Right cardiac atrium (tissue), 5 donors: ENCODE results near the gene TSC2. TPM values are rescaled to one million over a fixed set of nuclear protein-coding genes. Genes with fewer than 3 reads are reported as not detected.
"Not testable (repeated sequence)": the region's sequence is repeated elsewhere in the genome, so short reads cannot be mapped to it uniquely, and the experiment has no call there.

ENCODE experiments used
- ATAC-seq, 2 donors: fragments of 200-7000 bp; cut with Tn5 transposase; one replicate each; pipeline versions ENCODE4 v1.8.0 to v1.9.1; 2020; ENCODE audit warnings: moderate library complexity in 2 of 2, mild to moderate bottlenecking in 1 of 2
- DNase-seq, 3 donors: peaks; one replicate each; pipeline ENCODE4 v3.0.0-alpha.2; 2020
- H3K27ac ChIP-seq: one replicate; pipeline ENCODE4 v1.5.1; 2013; ENCODE audit warnings: mild to moderate bottlenecking, low read length, control low read depth, moderate library complexity
- H3K27me3 ChIP-seq: one replicate; pipeline ENCODE4 v1.6.1; 2013; ENCODE audit not compliant: control insufficient read depth, insufficient read depth
- H3K4me1 ChIP-seq: one replicate; pipeline ENCODE4 v1.6.1; 2013; ENCODE audit warnings: low read length; ENCODE audit not compliant: control insufficient read depth, insufficient read depth
- H3K4me3 ChIP-seq: one replicate; pipeline ENCODE4 v1.5.1; 2013; ENCODE audit warnings: low read length, control low read depth
- H3K9me3 ChIP-seq: one replicate; pipeline ENCODE4 v1.6.1; 2013; ENCODE audit warnings: low read length; ENCODE audit not compliant: control insufficient read depth
- WGBS: extraction: QIAGEN DNeasy Blood & Tissue Kit; methylation state at CpG from one replicate; pipeline ENCODE4 v1.1.7; 2013; 5-methylcytosine and 5-hydroxymethylcytosine counted together
- intact Hi-C, 4 donors: fragments of 100-400 bp; cut with DNase I; formaldehyde crosslinking; loops; one replicate each; pipeline versions ENCODE4 v1.11.0 to v1.14.0; 2022 to 2023
- polyA plus RNA-seq: library from polyadenylated mRNA; stranded (reverse); fragments of 200-250 nt; gene quantifications from one replicate; pipeline ENCODE4 v1.2.3, GENCODE V29; 2013
- total RNA-seq, 4 donors: library from RNA; stranded (reverse); fragmentation: NEBNext Ultra II Directional; extraction: Animal tissue kit (Norgen Biotek cat#: 25700); gene quantifications; one replicate each; pipeline ENCODE4 v1.2.1, GENCODE V29; 2021
- donor health status: healthy with polysubstance abuse.
- donor health status: DM: no; HTN: yes; CAD: no.
- donor health status: DM: no; HTN: no; CAD: no.
- donor health status: DM: no; HTN: yes; CAD: no; lungs with severe emphysema.
- donor health status: DM: yes; HTN: yes; CAD: no.

The TSC2 gene
- total and polyA plus RNA-seq, 5 donors = 34.7 to 72.4 (median 68.1) TPM

- intact Hi-C loops, H3K4me1 ChIP-seq, H3K9me3 ChIP-seq, H3K27me3 ChIP-seq, H3K4me3 ChIP-seq, H3K27ac ChIP-seq, DNase-seq: not testable (repeated sequence)
- ATAC-seq = peak; percentile 9 to 37
- 93% methylated on average over 43 of the region's 43 CpGs for WGBS
These were observed 62.7 kb downstream of the TSC2 start for GRCh38 chr16:2110332-2111008.

- intact Hi-C loops = not testable (repeated sequence)
- WGBS = 96% methylated on average over 36 of the region's 36 CpGs
These were observed 63.2 kb downstream of the TSC2 start for GRCh38 chr16:2111009-2111353.

GRCh38 chr16:2111412-2112335, 63.9 kb downstream of the TSC2 start:
- DNase-seq (peak in 2 of 3 donors; percentile 10 to 57), ATAC-seq (peak; percentile 17 to 23)
- WGBS = 94% methylated on average over 65 of the region's 65 CpGs
- H3K27ac ChIP-seq, H3K9me3 ChIP-seq, intact Hi-C loops, H3K4me3 ChIP-seq, H3K27me3 ChIP-seq, H3K4me1 ChIP-seq: not testable (repeated sequence)

More at GRCh38 chr16:2111009-2111353, 63.2 kb downstream of the TSC2 start:
- H3K27me3 ChIP-seq, H3K27ac ChIP-seq, H3K4me1 ChIP-seq, H3K4me3 ChIP-seq, H3K9me3 ChIP-seq: not testable (repeated sequence)
- DNase-seq = peak in 2 of 3 donors; percentile 18 to 66
- peak; percentile 22 to 25 for ATAC-seq

GRCh38 chr16:2112539-2113106, 64.8 kb downstream of the TSC2 start:
- WGBS = 83% methylated on average over 30 of the region's 30 CpGs
- DNase-seq, H3K27me3 ChIP-seq, ATAC-seq, H3K27ac ChIP-seq, H3K4me1 ChIP-seq, intact Hi-C loops, H3K4me3 ChIP-seq, H3K9me3 ChIP-seq: not testable (repeated sequence)

- DNase-seq, intact Hi-C loops, H3K27me3 ChIP-seq, H3K4me3 ChIP-seq, H3K4me1 ChIP-seq, H3K9me3 ChIP-seq, ATAC-seq, H3K27ac ChIP-seq: not testable (repeated sequence)
- WGBS = 95% methylated on average over 26 of the region's 26 CpGs
These were observed 66.4 kb downstream of the TSC2 start for GRCh38 chr16:2114225-2114624.

GRCh38 chr16:2114885-2115590, 67.3 kb downstream of the TSC2 start:
- H3K4me1 ChIP-seq, intact Hi-C loops, ATAC-seq, H3K27ac ChIP-seq, H3K27me3 ChIP-seq, DNase-seq, H3K9me3 ChIP-seq, H3K4me3 ChIP-seq: not testable (repeated sequence)
- WGBS = 84% methylated on average over 33 of the region's 34 CpGs

GRCh38 chr16:2115591-2115973, 67.8 kb downstream of the TSC2 start:
- H3K4me1 ChIP-seq = no peaks in the 10 kb centered on the region
- no peaks in the 10 kb centered on the region for H3K9me3 ChIP-seq
- ATAC-seq (no peak), DNase-seq (no peak)
- H3K27me3 ChIP-seq = no peaks in the 10 kb centered on the region
- WGBS = 87% methylated on average over 13 of the region's 13 CpGs
- intact Hi-C loops = no loop called here
- H3K4me3 ChIP-seq = no peak overlapping the region
- no peak overlapping the region for H3K27ac ChIP-seq

- H3K4me1 ChIP-seq, H3K4me3 ChIP-seq, H3K27ac ChIP-seq, H3K9me3 ChIP-seq, ATAC-seq, H3K27me3 ChIP-seq, DNase-seq, intact Hi-C loops: not testable (repeated sequence)
- 87% methylated on average over 24 of the region's 24 CpGs for WGBS
These were observed 68.6 kb downstream of the TSC2 start for GRCh38 chr16:2116428-2116827.

- ATAC-seq, H3K4me1 ChIP-seq, H3K9me3 ChIP-seq, H3K27me3 ChIP-seq, H3K4me3 ChIP-seq, DNase-seq, H3K27ac ChIP-seq, intact Hi-C loops: not testable (repeated sequence)
- WGBS = 91% methylated on average over 23 of the region's 25 CpGs
These were observed 69.6 kb downstream of the TSC2 start for GRCh38 chr16:2117341-2117740.

- H3K27ac ChIP-seq, H3K4me1 ChIP-seq, ATAC-seq, DNase-seq, intact Hi-C loops, H3K9me3 ChIP-seq, H3K27me3 ChIP-seq, H3K4me3 ChIP-seq: not testable (repeated sequence)
- WGBS = 69% methylated on average over 26 of the region's 35 CpGs
These were observed 70.4 kb downstream of the TSC2 start for GRCh38 chr16:2117960-2118722.
